ENCODE data around the gene MRPL55. TPM values are rescaled to one million over a fixed set of nuclear protein-coding genes. Genes with fewer than 3 reads are reported as not detected.

The MRPL55 gene
- total and polyA plus RNA-seq, 2 of the 4 experiments (the other 2 are of a cell fraction), result 48.9 to 95.4 TPM

- BruUV-seq (replicated peaks), result no TSS peak
- Histone ChIP-seq H2BK15ac (ENCODE audit: low read depth, low read length) (no peak overlapping the region), H3K18ac (ENCODE audit: low read depth, low read length) (no peak overlapping the region), H3K4me3 (ENCODE audit: insufficient read depth, low read depth, low read length) (no peak overlapping the region), H3K9me1 (ENCODE audit: insufficient read depth, low read length) (peaks cover 7% of the 10 kb centered on the region), H3K27me3 (ENCODE audit: control insufficient read depth, insufficient read depth, low read length) (no peaks in the 10 kb centered on the region), H4K91ac (ENCODE audit: insufficient read depth, low read depth, low read length) (no peak overlapping the region), H2BK120ac (ENCODE audit: low read depth, low read length) (no peak overlapping the region), H3K4ac (ENCODE audit: low read depth, low read length) (no peak overlapping the region), H2BK5ac (ENCODE audit: low read depth, low read length, poor library complexity, severe bottlenecking) (no peak overlapping the region), H3K23ac (ENCODE audit: low read depth, low read length) (no peak overlapping the region), H2AK9ac (replicated peaks; ENCODE audit: low read depth, low read length, poor library complexity) (no peak overlapping the region), H4K20me1 (ENCODE audit: insufficient read depth, low read length) (peaks cover 7% of the 10 kb centered on the region), H3K14ac (replicated peaks; ENCODE audit: low read depth, low read length) (no peak overlapping the region), H4K8ac (ENCODE audit: low read depth in 2 of 2, low read length in 2 of 2) (no peak overlapping the region), H2BK20ac (ENCODE audit: low read depth, low read length) (no peak overlapping the region), H3K79me1 (ENCODE audit: low read depth in 1 of 2, low read length in 2 of 2) (peaks cover 17 to 52% of the 10 kb centered on the region in 2 experiments; a peak in 3 of 4 replicates), H3K27ac (ENCODE audit: insufficient read depth, low read length) (no peak overlapping the region), H3K4me1 (ENCODE audit: control insufficient read depth, insufficient read depth, low read length) (peaks cover 10% of the 10 kb centered on the region), H4K5ac (ENCODE audit: low read depth, low read length) (no peak overlapping the region), H2AK5ac (ENCODE audit: low read depth, low read length) (no peak overlapping the region), H2AFZ (replicated peaks; ENCODE audit: low read length, poor library complexity) (no peak overlapping the region), H3K56ac (ENCODE audit: extremely low read depth, insufficient read depth, low read length) (no peak overlapping the region), H3K9ac (ENCODE audit: low read depth, low read length) (no peak overlapping the region), H3K9me3 (ENCODE audit: control insufficient read depth, insufficient read depth, low read length) (no peaks in the 10 kb centered on the region), H3K4me2 (ENCODE audit: low read depth, low read length) (no peak overlapping the region), H3K36me3 (ENCODE audit: control insufficient read depth, insufficient read depth, low read length) (peaks cover 15% of the 10 kb centered on the region)
- CTCF ChIA-PET, result no interaction called here
- dilution Hi-C loops (cut with HindIII; ENCODE audit: low sequenced_read_pairs, unreplicated experiment) (no loop called here), intact Hi-C loops (cut with micrococcal nuclease) (no loop called here), in situ Hi-C loops (cut with MboI; ENCODE audit: low sequenced_read_pairs) (no loop called here)
- POLR2A ChIA-PET (ENCODE audit: unreplicated experiment), result no interaction called here
- DNase-seq (no peak), ATAC-seq (ENCODE audit: low read depth) (no peak)
- WGBS, 2 experiments (ENCODE audit: extremely low coverage in 2 of 2, insufficient read length in 1 of 2), result 80% methylated on average over 4 of the region's 8 CpGs; no CpG with 5 or more reads in 1 of the 2 experiments
- TF ChIP-seq, protein P1, sequence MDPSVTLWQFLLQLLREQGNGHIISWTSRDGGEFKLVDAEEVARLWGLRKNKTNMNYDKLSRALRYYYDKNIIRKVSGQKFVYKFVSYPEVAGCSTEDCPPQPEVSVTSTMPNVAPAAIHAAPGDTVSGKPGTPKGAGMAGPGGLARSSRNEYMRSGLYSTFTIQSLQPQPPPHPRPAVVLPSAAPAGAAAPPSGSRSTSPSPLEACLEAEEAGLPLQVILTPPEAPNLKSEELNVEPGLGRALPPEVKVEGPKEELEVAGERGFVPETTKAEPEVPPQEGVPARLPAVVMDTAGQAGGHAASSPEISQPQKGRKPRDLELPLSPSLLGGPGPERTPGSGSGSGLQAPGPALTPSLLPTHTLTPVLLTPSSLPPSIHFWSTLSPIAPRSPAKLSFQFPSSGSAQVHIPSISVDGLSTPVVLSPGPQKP (IDR thresholded peaks at IDR 0.05; ENCODE audit: borderline replicate concordance, low read depth, low read length), result no peak
- no peak for TF ChIP-seq FOS (IDR thresholded peaks at IDR 0.05; ENCODE audit: low read depth, low read length)
- no peak for TF ChIP-seq MAFK (IDR thresholded peaks at IDR 0.05; ENCODE audit: low read depth, low read length)
Measured at GRCh38 chr1:228105996-228106799, 2.9 kb downstream of the MRPL55 start.
